Right kidney (tissue), 1 donor: ENCODE measurements around the gene DENND1A.

Experiments used
- DNase-seq: peaks from one replicate; pipeline ENCODE4 v3.0.0-alpha.2; 2016

The DENND1A gene

GRCh38 chr9:123387686-123388085 lies 542.2 kb downstream of the DENND1A start:
- no peak for DNase-seq

DNA sequence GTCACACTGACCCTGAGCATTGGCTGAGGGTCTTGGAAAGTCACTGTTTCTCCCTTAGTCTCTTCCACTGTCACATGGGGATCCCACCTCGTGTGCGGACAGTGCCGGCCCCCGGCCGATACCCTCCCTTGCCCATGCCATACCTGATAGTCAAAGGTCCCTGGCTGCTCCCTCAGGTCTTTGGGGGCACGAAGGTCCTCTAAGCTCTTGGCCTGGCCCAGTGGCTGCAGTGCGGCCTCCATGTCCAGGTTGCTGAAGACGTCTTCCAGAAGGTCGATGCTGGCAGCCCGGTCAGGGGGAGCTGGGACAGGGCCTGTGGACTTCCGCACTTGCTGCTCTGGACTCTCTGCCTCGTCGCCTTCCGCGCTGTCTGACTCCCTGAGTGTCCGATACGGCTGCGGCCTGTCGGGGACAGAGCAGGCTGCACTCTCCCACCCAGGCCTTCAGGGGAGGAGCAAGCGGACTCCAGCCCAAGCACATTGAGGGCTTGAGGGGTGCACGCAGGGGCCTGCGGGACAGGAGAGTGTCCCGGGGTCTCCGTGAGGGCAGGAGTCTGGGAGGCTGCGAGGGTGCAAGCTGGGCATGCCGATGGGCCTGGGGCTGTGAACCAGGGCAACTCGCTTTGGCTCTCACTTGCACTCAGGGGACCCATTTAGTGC lies 546.3 kb downstream of the DENND1A start:
- no peak for DNase-seq

DNA sequence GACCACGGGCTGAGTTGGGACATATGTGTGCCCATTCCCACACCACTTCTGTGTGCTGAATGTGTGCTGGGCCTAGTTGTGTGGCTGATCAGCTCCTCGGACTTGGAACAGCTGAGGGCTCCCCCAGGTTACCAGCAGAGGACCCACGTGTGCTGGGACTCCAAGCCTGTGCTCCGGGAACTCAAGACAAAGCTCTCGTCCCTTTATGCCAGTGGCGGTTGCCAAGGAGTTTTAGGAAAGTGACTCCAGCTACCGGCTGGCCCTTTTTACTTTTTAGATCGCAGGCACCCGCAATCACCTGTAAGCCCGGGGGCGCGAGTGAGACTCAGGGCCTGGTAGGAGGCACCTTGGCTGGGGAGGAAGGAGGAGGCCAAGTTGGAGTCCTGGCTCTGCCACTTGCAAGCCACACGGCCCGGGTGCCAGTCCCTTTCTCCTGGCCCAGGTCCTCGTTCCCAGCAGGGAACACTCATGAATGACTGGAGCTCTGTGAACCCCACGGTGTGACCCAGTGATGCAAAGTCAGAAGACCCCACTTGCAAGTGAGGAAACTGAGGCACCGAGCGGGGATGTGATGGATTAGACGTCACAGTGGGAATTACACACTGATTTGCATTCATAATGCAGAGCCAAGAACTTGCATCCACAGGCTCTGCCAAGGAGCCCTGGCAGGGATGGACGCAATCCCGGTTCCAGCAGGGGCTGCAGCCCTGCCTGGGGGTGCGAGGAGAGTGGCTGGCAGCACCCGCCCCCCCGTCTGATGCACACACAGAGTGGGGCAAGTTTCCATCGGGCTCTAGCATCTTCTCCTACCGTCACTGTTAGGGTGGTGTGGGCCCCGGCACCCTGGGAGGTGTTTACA lies 547.0 kb downstream of the DENND1A start:
- DNase-seq = no peak

DNA sequence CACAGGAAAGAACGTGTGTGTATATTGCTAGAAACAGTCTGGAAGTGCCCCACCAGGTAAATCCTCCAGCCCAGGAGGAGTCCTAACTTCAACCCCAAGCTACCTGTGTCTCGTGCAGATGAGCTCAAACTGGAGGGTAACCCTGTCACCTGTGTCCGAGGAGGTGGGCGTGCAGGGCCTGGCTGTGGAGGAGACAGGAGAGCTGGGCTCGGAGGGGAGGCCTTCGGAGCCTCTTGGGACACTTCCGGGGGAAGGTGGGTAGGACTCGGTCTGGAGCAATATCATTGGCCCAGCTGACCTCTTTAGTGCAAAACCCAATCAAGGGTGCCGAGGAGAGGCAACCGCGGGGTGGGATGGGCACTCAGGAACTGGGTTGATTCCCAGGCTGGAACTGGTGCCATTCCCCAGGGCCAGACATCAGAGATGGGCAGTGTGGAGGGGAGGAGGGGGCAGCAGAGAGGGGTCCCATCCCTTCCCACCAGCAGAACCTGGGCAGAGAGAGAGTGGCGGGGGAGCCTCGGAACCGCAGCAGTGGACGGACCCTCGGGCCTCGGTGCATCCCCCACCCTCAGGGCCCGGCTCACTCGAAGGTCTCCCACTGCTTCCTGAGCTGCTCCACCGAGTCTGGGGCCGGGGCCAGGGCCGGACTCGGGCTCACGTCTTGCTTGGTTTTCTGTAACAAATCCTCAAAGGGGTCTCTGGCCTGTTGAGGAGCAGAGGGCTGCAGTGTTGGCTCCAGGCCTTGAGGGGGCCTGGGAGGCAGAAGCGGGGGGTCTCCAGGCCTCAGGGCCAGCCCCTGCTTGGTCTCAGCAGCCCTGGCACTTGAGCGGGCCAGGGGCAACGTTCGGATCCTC lies 548.8 kb downstream of the DENND1A start:
- no peak for DNase-seq

DNA sequence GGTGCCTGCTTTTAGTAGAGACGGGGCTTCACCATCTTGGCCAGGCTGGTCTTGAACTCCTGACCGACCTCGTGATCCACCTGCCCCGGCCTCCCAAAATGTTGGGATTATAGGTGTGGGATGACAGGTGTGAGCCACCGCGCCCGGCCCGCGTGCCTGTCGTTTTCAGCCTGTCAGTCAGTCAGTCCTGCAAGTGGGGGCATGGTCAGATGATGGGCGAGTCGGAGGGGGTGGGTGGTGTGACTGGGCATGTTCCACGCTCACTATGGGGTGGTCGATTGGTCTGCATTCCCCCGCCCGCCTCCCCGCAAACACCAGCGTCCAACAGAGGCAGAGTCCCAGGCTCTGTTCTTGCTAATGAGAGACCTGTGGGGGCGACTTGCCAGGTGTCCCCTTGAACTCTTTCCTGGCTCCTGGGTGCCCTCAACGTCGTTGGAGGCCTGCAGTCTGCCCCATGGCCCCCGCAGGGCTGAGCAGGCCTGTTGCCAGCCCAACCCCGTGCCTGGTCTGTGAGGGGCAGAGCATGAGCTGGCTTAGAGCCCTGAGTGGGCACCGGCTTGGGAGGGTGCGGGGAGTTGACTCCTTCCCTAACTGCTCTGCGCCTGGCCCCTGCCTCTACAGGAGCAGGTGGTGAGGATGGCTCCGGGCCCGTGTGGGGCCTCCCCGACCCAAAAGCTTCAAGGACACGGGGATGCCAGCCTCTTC lies 550.8 kb downstream of the DENND1A start:
- no peak for DNase-seq

- no peak for DNase-seq
Observed at GRCh38 chr9:123378025-123378424, 551.9 kb downstream of the DENND1A start.

DNA sequence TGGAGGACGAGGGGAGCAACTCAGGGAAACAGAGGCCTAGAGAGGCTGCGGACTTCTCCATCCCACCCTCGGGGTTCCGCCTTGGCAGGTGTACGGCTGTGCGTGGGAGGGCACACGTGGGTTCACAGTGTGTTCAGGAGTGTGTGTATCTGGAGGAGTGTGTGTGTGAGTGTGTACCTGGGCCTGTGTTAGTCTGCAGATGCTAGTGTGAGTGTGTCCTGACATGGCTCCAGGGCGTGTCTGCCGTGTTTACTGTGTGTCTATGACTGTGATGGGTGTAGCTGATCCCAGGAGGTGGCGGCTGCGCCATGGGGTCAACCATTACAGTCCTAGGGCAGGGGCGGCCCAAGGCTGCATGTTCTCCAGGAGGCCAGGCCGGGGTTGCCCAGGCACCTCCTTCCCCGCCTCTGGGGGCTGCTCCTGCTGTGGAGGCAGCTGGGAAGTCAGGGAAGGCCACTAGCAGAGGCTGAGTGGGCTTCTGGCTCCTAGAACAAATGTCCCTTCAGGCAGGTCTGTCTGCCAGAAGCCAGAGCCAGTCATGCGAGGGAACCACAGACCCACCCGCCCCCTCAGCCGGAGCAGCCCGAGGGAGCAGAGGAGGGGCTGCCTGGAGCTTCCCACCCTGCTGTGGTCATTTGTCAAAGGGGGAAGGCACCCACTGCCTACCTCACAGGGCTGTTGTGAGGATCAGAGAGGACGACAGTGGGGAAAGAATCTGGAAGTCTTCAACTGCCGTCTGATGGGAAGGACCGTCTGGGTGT lies 552.5 kb downstream of the DENND1A start:
- peak; percentile 59 for DNase-seq

GRCh38 chr9:123376218-123377071 lies 553.5 kb downstream of the DENND1A start:
- peak; percentile 73 for DNase-seq

DNA sequence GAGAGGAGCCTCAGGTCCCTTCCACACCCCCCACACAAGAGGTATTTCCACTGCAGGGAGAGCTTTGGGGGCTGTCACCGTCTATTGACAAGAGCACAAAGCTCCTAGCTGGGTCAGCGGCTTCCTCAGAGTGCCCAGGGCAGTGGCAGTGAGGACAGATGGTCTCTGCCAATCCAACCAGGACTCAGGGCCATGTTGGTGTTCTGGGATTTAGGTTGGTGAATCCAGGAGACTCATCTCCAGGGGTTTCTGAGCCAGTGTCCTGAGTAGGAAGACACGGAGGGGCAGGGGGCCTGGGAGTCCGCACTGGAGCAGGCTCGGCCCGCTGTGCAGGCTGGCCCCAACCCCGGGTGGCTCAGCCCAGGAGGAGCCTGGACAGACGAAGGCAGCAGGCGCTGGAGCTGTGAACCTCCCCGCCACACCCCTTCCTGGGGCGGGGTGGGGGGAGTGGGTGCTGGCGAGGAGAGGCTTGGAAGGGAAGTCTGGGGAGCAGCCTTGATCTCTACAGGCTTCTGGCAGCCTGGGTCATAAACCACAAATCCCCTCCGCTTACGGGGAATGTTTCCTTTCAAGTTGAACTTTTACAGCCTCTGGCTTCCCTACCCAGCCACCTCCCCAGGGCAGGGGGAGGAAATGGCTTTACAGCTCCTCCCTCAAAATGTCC lies 554.3 kb downstream of the DENND1A start:
- DNase-seq = no peak

DNA sequence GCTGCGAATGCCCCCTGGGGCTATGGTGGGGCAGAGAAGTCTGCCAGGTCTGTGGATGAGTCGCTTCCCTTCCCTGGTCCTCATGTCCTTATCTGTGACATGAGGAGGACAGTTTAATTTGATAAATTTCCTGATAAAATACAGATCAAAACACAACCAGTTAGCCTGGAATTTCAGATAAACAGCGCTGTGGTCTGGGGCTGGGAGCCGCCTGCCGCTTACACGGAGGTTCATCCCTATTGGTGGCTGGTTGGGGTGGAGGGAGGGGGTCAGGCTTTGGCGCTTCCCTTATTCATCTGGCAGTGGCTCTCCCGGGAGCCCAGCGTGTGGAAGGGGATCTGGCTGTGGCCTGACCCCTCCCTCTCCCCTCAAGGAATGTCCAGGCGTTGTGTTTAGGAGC lies 556.0 kb downstream of the DENND1A start:
- DNase-seq = peak; percentile 60

DNA sequence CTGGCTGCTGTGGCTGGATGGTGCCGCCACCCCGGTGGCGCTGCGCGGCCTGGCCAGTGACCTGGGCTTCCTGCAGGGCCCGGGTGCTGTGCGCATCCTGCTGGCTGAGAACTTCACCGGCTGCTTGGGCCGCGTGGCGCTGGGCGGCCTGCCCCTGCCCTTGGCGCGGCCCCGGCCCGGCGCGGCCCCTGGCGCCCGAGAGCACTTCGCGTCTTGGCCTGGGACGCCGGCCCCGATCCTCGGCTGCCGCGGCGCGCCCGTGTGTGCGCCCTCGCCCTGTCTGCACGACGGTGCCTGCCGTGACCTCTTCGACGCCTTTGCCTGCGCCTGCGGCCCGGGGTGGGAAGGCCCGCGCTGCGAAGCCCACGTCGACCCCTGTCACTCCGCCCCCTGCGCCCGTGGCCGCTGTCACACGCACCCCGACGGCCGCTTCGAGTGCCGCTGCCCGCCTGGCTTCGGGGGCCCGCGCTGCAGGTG lies 556.4 kb downstream of the DENND1A start:
- DNase-seq = no peak

- no peak for DNase-seq
Observed at GRCh38 chr9:123372766-123373446, 557.0 kb downstream of the DENND1A start.

- DNase-seq = no peak
Observed at GRCh38 chr9:123371805-123372590, 557.9 kb downstream of the DENND1A start.

DNA sequence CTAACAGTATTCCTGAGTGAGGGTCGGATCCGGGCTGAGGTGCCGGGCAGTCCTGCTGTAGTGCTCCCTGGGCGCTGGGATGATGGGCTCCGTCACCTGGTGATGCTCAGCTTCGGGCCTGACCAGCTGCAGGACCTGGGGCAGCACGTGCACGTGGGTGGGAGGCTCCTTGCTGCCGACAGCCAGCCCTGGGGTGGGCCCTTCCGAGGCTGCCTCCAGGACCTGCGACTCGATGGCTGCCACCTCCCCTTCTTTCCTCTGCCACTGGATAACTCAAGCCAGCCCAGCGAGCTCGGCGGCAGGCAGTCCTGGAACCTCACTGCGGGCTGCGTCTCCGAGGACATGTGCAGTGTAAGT lies 558.7 kb downstream of the DENND1A start:
- DNase-seq = no peak

DNA sequence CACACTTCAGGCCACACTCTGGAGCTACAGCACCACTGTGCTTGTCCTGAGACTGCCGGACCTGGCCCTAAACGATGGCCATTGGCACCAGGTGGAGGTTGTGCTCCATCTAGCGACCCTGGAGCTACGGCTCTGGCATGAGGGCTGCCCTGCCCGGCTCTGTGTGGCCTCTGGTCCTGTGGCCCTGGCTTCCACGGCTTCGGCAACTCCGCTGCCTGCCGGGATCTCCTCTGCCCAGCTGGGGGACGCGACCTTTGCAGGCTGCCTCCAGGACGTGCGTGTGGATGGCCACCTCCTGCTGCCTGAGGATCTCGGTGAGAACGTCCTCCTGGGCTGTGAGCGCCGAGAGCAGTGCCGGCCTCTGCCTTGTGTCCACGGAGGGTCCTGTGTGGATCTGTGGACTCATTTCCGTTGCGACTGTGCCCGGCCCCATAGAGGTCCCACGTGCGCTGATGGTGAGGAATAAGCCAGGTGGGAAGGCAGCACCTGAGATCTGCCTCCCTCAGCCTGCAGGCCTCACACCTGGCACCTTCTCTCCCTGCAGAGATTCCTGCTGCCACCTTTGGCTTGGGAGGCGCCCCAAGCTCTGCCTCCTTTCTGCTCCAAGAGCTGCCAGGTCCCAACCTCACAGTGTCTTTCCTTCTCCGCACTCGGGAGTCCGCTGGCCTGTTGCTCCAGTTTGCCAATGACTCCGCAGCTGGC lies 559.2 kb downstream of the DENND1A start:
- no peak for DNase-seq

- no peak for DNase-seq
Observed at GRCh38 chr9:123370108-123370507, 559.8 kb downstream of the DENND1A start.

DNA sequence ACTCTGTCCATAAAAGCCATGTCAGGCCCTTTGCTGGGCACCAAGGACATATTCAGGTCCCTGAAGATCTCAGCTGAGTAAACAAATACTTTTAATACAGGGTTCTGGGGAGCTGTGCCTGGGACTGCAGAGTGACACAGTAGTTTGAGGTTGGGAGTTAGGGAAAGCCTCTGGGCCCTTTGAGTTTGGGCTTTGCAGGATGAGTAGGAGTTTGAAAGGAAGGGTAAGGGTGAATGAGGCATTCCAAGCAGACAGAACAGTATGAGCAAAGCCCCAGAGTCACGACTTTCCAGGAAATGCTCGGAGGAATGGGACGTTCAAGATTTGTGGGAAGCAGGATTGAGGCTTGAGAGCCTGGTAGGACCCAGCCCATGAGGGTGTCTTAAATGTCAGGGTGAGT lies 560.6 kb downstream of the DENND1A start:
- no peak for DNase-seq
